NOMO-1 treated with dmso at 0.1 percent for 144 hours (cell line): ENCODE results near the gene CNGA1.

Experiments used
- DNase-seq: peaks from one replicate; lab custom pipeline; 2025; ENCODE audit not compliant: unreplicated experiment; lab: John Stamatoyannopoulos, UW

Gene CNGA1

GRCh38 chr4:47913861-47914219 lies 102.6 kb downstream of the CNGA1 start:
- DNase-seq, result no peak

GRCh38 chr4:47913330-47913729 lies 103.2 kb downstream of the CNGA1 start:
- DNase-seq, result no peak

- no peak for DNase-seq
Measured at GRCh38 chr4:47907089-47907646, 109.3 kb downstream of the CNGA1 start.

GRCh38 chr4:47899639-47900038 lies 116.8 kb downstream of the CNGA1 start:
- DNase-seq, result no peak

- no peak for DNase-seq
Measured at GRCh38 chr4:47891928-47892327, 124.6 kb downstream of the CNGA1 start.
